HL-60 (cell line): Measurements from ENCODE around the gene BTBD3.

Experiments used
- DNase-seq, 2 experiments: peaks; one replicate each; pipeline ENCODE4 v3.0.0-alpha.2; 2010 to 2020; ENCODE audit warnings: low read depth in 1 of 2, low spot score in 1 of 2
- H3K27ac ChIP-seq: fragments of 250-450 bp; sonication (Bioruptor Pico); replicated peaks from 2 replicates; pipeline ENCODE4 v1.5.1; 2020; ENCODE audit warnings: mild to moderate bottlenecking, moderate library complexity
- H3K27me3 ChIP-seq: fragments of 250-450 bp; sonication (Bioruptor Pico); 2 replicates; pipeline ENCODE4 v1.5.1; 2021; ENCODE audit warnings: mild to moderate bottlenecking, moderate library complexity; ENCODE audit not compliant: insufficient read depth, poor library complexity, severe bottlenecking
- H3K4me3 ChIP-seq: replicated peaks from 2 replicates; pipeline ENCODE4 v1.5.1; 2011; ENCODE audit warnings: mild to moderate bottlenecking, control low read depth, low read length; ENCODE audit not compliant: insufficient read depth
- CTCF ChIP-seq: IDR thresholded peaks from one replicate; pipeline ENCODE4 v1.5.1; 2011; ENCODE audit warnings: low read length, control low read depth, inconsistent platforms; ENCODE audit not compliant: insufficient read depth
- GABPA ChIP-seq: IDR thresholded peaks from 2 replicates; pipeline ENCODE4 v1.6.1; 2012; ENCODE audit warnings: low read depth
- POLR2AphosphoS5 ChIP-seq: IDR thresholded peaks from 2 replicates; pipeline ENCODE4 v1.6.1; 2012; ENCODE audit warnings: low read depth
- REST ChIP-seq: IDR thresholded peaks from 2 replicates; pipeline ENCODE4 v1.6.1; 2012; ENCODE audit warnings: low read depth; ENCODE audit not compliant: insufficient replicate concordance
- SPI1 ChIP-seq: IDR thresholded peaks from 2 replicates; pipeline ENCODE4 v1.6.1; 2012; ENCODE audit warnings: low read depth, mild to moderate bottlenecking, borderline replicate concordance

BTBD3 gene

GRCh38 chr20:11951696-11952095, 34.0 kb downstream of the BTBD3 start:
- peaks cover 3% of the 10 kb centered on the region for H3K27me3 ChIP-seq
- DNase-seq, result no peak
- TF ChIP-seq GABPA, result no peak
- TF ChIP-seq POLR2AphosphoS5, result no peak
- TF ChIP-seq CTCF, result no peak
- no peak for TF ChIP-seq REST
- no peak for TF ChIP-seq SPI1
- H3K4me3 ChIP-seq, result no peak overlapping the region
- H3K27ac ChIP-seq, result no peak overlapping the region

- no peak overlapping the region for H3K4me3 ChIP-seq
- H3K27me3 ChIP-seq, result peaks cover 3% of the 10 kb centered on the region
- TF ChIP-seq SPI1 (no peak), POLR2AphosphoS5 (no peak), REST (no peak), GABPA (no peak), CTCF (no peak)
- H3K27ac ChIP-seq, result no peak overlapping the region
- DNase-seq, result no peak
Measured at GRCh38 chr20:11952639-11953038, 34.9 kb downstream of the BTBD3 start.

GRCh38 chr20:11957911-11958310, 40.2 kb downstream of the BTBD3 start:
- H3K27me3 ChIP-seq, result no peaks in the 10 kb centered on the region
- no peak for DNase-seq
- no peak overlapping the region for H3K4me3 ChIP-seq
- no peak overlapping the region for H3K27ac ChIP-seq
- TF ChIP-seq GABPA (no peak), SPI1 (no peak), REST (no peak), POLR2AphosphoS5 (no peak)
